Endothelial cell of umbilical vein (primary cell): ENCODE data around the gene FBXL17.

Experiments
- CTCF ChIP-seq, 2 donors: IDR thresholded peaks; 1 replicate in 1 of 2; 2 replicates in 1 of 2; pipeline ENCODE4 v1.5.1; 2011; ENCODE audit warnings: low read length in 2 of 2, mild to moderate bottlenecking in 2 of 2, moderate library complexity in 2 of 2, control low read depth in 1 of 2, inconsistent platforms in 1 of 2, low read depth in 1 of 2; ENCODE audit not compliant: insufficient read depth in 1 of 2; ENCODE audit errors: extremely low read depth in 1 of 2
- FOS ChIP-seq: IDR thresholded peaks from 2 replicates; pipeline ENCODE4 v1.6.1; 2011; ENCODE audit warnings: mild to moderate bottlenecking, low read length, moderate library complexity, borderline replicate concordance; ENCODE audit not compliant: insufficient read depth

DNA sequence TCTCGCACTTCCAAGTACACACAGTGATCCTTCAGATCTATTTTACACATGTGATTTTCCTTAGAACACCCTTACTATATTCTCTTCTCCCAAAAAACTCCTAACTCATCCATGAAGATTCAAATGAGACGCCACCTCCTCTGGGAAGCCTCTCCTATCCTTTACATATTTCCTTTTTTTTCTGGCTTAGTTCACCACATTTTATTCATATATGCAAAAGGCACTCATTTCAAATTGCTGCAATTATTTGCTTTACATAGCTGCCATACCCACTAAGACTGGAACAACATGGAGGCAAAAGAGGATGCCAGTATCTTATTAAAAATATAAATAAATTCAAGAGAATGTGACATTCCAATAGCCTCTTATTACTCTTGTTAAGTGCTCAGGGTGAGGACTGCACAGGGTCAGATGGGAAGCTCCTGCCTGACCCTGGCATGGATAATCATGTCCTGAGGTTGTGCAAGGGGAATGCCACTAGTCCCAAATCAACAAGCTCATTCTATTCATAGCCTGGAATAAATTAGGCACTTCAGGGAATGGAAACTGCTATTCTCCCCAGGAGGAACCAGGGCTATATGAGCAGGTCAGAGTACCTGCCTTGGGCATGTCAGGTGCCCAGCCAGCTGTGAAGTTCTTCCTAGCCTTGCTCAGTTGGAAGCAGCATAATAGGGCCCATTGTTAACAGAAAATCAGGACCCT, 262.9 kb downstream of the FBXL17 start:
- TF ChIP-seq CTCF (IDR thresholded peaks at IDR 0.05; ENCODE audit: extremely low read depth in 1 of 2, insufficient read depth in 1 of 2, low read depth in 1 of 2, low read length in 2 of 2) (no peak), FOS (no peak)
